HG03045 (cell line): Measurements from ENCODE around the gene ADGRV1.
"Not testable (repeated sequence)": the region's sequence is repeated elsewhere in the genome, so short reads cannot be mapped to it uniquely, and the experiment has no call there.

ENCODE experiments used
- ATAC-seq: cut with Tn5 transposase; IDR thresholded peaks from one replicate; pipeline ENCODE4 v1.9.1; 2021; ENCODE audit warnings: mild to moderate bottlenecking, moderate library complexity; ENCODE audit not compliant: unreplicated experiment

Gene ADGRV1

GRCh38 chr5:91052977-91053740 lies 494.6 kb downstream of the ADGRV1 start:
- no peak for ATAC-seq

GRCh38 chr5:91053741-91054025 lies 495.1 kb downstream of the ADGRV1 start:
- no peak for ATAC-seq

GRCh38 chr5:91058155-91058554 lies 499.6 kb downstream of the ADGRV1 start:
- ATAC-seq = no peak

DNA sequence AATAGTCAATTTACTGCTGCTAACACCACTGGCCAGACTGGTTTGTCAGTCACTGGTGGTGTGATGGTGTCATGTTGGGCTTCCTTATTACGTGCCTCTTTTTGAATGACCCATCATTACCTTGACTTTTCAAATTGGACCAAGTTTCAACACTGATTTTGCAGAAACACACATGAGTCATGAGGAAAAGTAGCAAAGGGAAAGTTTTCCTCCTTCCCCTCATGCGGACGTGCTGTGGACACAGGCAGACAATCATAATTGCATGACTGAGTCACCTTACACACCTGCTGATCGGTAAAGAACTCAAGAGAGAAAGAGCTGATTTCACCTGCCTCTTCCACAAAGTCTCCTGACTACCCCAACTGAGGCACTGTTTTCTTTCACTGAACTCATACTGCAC lies 500.0 kb downstream of the ADGRV1 start:
- ATAC-seq = no peak

- peak; percentile 77 for ATAC-seq
Observed at GRCh38 chr5:91059409-91059808, 500.8 kb downstream of the ADGRV1 start.

DNA sequence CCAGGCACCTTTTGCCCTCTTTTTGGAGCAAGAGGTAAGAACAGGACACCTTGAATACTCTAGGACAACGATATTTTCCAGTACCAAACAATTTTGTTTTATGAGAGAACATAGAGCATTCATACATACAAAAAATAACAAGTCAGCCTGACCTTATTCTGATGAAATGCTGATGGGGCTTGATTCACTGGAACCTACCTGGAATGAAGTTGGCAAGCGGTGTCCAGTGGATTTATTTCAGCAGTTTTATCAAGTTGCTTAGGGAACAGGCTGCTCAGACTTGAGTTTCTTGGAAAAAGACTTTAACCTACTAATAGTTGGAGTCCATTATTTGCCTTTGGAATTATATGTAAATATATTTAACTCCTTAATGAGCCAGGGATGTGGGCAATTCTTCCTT lies 502.5 kb downstream of the ADGRV1 start:
- no peak for ATAC-seq

DNA sequence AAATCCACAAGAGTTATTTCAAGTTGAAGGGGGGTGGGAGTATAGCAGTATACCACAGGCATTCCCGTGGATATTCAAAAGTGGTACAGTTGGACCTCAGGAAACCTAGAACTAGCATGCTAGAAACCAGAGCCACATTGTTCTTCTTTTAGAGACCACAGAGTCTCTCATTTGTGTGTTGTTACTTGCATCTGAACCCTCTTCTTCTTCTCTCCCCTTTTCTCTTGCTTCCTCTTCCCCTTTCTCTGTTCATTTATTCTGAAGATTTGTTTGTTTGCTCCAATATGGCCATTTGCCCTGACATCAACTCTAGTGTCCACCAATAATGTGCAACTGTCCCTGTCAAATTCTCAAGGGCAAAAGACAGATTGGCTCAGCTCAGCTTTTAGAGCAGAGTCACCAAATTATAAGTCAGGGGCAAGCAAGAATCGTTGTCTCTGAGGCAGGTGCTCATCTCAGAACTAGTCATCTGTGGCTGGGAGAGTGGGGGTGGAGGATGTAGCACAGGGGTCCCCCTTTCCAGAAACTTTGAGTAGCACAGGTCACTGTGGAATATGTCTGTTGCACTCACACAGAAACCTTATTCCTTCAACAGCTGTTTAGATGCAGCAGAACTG lies 503.5 kb downstream of the ADGRV1 start:
- no peak for ATAC-seq

- ATAC-seq = not testable (repeated sequence)
Observed at GRCh38 chr5:91063098-91063690, 504.6 kb downstream of the ADGRV1 start.

- ATAC-seq = no peak
Observed at GRCh38 chr5:91065496-91065895, 506.9 kb downstream of the ADGRV1 start.

- no peak for ATAC-seq
Observed at GRCh38 chr5:91069364-91069763, 510.8 kb downstream of the ADGRV1 start.

- ATAC-seq = no peak
Observed at GRCh38 chr5:91070761-91071550, 512.4 kb downstream of the ADGRV1 start.

- no peak for ATAC-seq
Observed at GRCh38 chr5:91072881-91073280, 514.3 kb downstream of the ADGRV1 start.

GRCh38 chr5:91074615-91075014 lies 516.0 kb downstream of the ADGRV1 start:
- no peak for ATAC-seq

DNA sequence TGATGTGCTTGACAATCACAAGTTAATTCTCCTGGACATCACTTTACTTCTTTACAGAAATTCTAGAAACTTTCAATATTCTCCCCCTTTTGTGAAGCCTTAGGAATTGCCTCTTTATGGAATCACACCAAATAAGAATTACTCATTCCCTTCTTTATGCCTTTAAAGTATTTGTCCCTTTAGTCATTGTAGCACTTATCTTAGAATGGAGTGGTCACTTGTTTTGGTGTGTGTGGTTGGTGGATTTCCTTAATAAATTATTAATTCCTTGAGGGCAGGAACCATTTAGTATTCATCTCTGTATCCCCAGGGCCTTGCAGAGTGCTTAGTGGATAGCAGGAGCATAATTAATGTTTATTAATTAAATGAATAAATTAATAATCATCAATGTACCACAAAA lies 517.5 kb downstream of the ADGRV1 start:
- no peak for ATAC-seq

- ATAC-seq = no peak
Observed at GRCh38 chr5:91077623-91078022, 519.0 kb downstream of the ADGRV1 start.

GRCh38 chr5:91079037-91079436 lies 520.4 kb downstream of the ADGRV1 start:
- no peak for ATAC-seq

GRCh38 chr5:91089758-91090157 lies 531.2 kb downstream of the ADGRV1 start:
- no peak for ATAC-seq

- no peak for ATAC-seq
Observed at GRCh38 chr5:91090995-91091394, 532.4 kb downstream of the ADGRV1 start.

DNA sequence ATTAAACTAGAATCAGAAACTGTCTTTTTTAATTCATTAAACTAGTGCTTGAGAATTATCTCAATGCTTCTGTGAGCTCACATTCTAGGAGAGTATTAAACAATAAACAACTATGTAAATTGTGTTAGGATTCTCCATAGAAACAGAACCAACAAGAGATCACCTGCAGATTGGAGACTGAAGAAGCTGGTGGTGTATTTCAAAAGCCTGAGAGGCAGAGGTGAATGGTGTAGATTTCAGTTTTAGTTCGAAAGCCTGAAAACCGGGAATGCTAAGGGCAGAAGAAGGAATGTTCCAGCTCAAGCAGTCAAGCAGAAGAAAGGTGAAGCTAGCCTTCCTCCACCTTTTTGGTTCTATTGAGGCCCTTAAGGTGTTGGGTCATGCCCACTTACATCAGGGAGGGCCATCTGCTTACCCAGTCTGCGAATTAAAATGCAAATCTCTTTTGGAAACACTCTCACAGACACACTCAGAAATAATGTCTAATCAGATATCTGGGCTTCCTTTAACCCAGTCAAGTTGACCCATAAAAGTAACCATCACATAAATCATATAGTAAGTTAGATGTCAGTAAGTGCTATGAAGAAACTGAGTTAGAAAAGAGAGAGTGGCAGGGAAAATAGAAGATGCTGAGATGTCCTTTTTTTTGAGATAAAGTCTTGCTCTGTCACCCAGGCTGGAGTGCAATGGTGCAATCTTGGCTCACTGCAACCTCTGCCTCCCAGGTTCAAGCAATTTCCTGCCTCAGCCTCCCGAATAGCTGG lies 533.1 kb downstream of the ADGRV1 start:
- ATAC-seq = no peak

GRCh38 chr5:91092859-91093783 lies 534.5 kb downstream of the ADGRV1 start:
- no peak for ATAC-seq
